SHP77 (cell line): ENCODE data around the gene MTRF1L.
"Not testable (repeated sequence)": the region's sequence is repeated elsewhere in the genome, so short reads cannot be mapped to it uniquely, and the experiment has no call there.

Experiments
- DNase-seq, 2 experiments: peaks; one replicate each; lab custom pipeline; 2025; lab: John Stamatoyannopoulos, UW

The MTRF1L gene

GRCh38 chr6:153001767-153002612 is 519 bp downstream of the MTRF1L start:
- peak in 1 of 2 experiments; percentile 39 for DNase-seq

- DNase-seq, result not testable (repeated sequence)
These were observed 1.7 kb downstream of the MTRF1L start for GRCh38 chr6:153000790-153001189.

DNA sequence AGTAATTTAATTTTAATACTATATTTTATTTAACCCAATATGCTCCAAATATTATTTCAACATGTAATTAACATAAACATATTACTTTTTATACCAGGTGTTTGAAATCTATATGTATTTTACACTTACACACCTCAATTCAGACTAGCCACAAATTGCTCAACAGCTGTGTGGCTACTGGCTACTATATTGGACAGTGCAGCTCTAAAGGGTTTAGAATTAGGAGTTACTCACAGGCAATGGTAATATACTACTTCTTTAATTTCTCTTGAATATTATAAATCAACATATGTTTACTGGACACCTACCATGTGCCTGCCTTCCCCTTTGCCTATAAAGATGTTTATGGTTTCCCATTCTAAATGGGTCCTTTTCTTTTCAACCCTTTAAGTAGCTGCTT is 2.3 kb downstream of the MTRF1L start:
- DNase-seq, result no peak

DNA sequence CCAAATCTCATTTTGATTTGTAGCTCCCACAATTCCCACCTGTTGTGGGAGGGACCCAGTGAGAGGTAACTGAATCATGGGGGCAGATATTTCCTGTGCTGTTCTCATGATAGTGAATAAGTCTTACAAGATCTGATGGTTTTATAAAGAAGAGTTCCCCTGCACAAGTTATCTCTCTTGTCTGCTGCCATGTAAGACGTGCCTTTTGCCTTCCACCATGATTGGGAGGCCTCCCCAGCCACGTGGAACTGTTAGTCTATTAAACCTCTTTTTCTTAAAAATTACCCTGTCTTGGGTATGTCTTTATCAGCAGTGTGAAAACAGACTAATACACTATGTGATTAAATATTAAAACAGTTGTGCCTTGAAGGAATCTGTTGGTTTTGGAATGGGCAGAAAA is 3.0 kb downstream of the MTRF1L start:
- not testable (repeated sequence) for DNase-seq

- DNase-seq, result no peak
These were observed 8.7 kb downstream of the MTRF1L start for GRCh38 chr6:152993847-152994246.

GRCh38 chr6:152993431-152993830 is 9.1 kb downstream of the MTRF1L start:
- no peak for DNase-seq

DNA sequence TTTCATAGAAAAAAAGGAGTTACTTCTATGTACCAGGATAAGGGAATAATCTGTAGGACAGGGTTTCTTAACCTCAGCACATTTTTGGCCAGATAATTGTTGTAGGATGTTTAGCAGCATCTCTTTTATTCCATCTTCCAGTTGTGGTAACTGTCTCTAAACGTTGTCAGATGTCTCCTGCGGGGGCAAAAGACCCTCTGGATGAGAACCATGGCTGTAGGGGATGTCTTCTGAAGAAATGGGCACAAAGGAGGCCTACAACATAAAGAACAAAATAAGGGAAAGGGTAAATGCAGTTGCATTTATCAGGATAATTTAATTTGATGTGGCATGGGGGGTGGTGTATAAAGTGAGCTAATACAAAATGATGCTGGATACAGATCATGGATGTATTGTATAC is 15.5 kb downstream of the MTRF1L start:
- DNase-seq, result no peak

- DNase-seq, result not testable (repeated sequence)
These were observed 17.2 kb downstream of the MTRF1L start for GRCh38 chr6:152985300-152985699.

- no peak for DNase-seq
These were observed 18.0 kb downstream of the MTRF1L start for GRCh38 chr6:152984513-152984872.

DNA sequence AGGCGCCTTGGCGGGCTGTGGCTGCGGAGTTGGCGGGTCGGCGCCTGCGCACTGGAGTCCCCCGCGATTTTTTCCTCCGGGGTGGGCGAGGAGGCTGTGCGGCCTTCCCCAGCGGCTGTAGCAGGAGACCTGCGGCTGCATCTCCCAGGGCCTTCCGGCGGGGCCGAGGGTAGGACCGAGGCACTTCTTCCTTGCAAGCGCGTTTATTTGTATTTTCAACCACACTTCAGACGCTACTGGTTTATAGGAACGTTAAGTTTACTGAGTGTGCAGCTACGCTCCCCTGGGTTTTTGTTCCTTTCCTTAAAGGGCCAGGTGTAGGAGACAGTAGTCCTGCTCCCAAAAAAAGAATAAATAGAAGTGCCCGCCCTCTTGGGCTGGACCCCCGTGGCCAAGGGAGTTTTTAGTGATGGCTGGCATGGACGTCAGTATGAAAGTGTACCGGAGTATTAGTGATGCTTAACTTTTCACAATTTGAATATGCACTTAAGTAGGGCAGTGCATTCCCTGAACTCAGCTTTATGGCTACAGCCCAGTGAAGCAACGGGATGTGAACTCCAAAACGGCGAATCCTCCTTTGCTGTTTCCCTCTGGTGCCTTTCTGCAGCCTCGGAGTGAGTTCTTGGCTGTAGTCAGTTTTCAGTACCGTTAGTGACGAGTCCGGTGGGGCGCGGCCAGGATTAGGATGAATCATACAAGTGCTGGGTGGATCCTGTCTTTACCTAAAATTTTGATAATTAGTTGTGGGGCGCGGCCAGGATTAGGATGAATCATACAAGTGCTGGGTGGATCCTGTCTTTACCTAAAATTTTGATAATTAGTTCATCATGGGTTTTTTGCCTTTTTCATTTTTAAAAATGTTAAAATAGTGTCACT is 18.6 kb downstream of the MTRF1L start:
- DNase-seq, result peak; percentile 12 to 95

- DNase-seq, result peak; percentile 95 to 96
These were observed 19.4 kb downstream of the MTRF1L start, which contains the start of gene FBXO5 for GRCh38 chr6:152982904-152983636. TSS of gene FBXO5 (minus strand) at chr6:152983041. CDS start at chr6:152982959, 82 bp downstream.

- DNase-seq, result no peak
These were observed 20.3 kb downstream of the MTRF1L start for GRCh38 chr6:152981989-152982903.

DNA sequence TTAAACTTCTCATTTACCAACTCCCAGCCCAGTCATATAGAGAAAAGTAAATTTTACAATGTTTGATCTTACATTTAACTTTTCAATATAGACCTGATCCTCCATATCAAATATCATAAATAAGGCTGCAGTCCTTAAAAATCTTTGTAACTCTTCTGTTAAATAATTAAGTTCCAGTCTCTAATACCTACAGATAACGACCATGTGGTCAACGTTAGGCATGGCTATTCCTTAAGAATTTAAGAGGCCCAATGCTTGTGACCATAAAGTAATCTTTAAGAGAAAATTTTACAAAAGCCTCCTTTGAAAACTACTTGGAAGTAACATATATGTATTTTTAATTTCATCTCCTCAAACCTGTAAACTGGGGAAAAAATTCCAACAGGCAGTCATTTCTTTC is 21.3 kb downstream of the MTRF1L start:
- no peak for DNase-seq

DNA sequence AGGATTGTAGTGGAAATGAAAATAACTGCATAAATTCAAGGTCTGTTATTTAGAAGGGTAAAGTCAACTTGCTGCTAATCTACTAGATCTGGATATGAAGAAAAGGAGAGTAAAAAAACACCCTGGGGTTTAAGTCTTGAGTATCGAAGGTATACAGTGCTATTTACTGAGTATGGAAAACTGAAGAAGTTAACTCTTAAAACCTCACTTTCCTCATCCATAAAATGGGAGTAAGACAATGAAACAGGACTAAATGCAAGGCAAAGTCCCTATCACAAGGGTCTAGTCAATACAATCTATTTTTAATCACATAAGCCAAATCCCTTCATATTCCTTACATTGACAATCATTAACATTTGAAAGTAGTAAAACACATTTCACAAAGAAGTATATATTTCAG is 21.9 kb downstream of the MTRF1L start:
- DNase-seq, result no peak

DNA sequence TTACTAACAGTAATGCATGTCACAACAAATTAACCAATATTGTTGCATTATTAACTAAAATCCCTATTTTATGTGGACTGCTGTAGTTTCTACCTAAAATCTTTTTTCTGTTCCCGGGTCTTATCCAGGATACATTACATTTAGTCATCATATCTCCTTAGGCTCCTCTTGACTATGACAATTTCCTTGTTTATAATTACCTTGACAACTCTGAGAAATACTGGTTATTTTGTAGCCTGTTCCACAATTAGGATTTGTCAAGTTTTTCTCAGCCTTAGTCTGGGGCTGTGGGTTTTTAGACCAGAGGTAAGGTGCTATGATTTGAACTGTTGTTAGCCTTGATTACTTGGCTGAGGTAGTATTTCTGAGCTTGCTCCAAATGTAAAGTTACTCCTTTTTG is 23.4 kb downstream of the MTRF1L start:
- no peak for DNase-seq

GRCh38 chr6:152978058-152978457 is 24.5 kb downstream of the MTRF1L start:
- DNase-seq, result no peak

- no peak for DNase-seq
These were observed 25.0 kb downstream of the MTRF1L start for GRCh38 chr6:152977556-152977955.

DNA sequence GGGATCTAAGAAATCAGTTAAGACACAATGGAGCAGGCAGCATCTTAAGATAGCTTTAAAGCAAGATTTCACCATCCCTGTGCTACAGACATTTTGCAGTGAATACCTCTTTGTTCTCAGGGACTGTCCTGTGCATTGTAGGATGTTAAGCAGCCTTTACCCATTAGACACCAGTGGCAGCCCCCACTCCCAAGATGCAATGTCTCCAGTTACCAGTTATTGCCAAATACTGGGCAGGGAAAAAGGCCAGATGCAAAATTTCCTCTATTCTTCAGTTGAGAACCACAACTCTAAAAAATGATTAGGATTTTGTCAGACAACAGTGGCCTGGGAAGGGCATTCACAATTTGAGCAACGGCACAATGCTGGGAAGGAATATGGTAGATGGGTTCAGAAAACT is 25.8 kb downstream of the MTRF1L start:
- DNase-seq, result no peak

DNA sequence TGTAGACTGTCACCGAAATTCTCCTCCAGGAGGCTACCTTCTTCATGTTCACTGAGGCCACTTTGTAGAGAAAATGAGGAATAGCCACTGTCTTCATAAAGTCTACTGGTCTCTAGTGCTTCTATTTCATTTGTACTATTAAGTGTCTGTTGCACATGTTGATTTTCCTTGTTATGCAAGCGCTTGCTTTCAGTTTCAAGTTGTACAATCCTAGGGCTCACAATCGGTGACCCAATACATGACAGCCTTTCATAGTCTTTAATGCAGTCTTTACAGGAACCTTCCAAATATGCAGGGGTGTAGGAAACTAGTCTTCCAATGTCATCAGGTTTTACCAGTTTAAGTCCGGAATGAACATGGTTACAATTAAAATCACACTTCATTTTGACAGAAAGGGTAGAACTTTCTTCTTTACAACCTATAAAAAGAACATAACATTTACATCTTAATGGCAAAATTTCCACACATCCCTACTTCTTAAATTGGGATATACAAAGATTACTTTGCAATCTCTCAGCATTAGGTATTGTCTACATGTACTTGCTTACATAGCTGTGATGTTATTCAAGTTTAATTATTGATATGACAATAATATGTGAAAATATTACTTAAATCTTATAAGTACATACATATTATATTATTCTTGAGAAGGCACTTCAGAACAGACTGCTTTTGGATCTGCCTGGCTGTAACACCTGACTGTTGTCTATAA is 27.1 kb downstream of the MTRF1L start:
- no peak for DNase-seq

GRCh38 chr6:152973916-152974315 is 28.6 kb downstream of the MTRF1L start:
- DNase-seq, result no peak
